ENCODE results near the gene BAHCC1. TPM values are rescaled to one million over a fixed set of nuclear protein-coding genes. Genes with fewer than 3 reads are reported as not detected.

The BAHCC1 gene
- total and polyA plus RNA-seq, 2 donors (not counting 3 experiments of a cell fraction or from before 2014, with no cell fraction given), result 4.7 to 11.6 TPM

DNA sequence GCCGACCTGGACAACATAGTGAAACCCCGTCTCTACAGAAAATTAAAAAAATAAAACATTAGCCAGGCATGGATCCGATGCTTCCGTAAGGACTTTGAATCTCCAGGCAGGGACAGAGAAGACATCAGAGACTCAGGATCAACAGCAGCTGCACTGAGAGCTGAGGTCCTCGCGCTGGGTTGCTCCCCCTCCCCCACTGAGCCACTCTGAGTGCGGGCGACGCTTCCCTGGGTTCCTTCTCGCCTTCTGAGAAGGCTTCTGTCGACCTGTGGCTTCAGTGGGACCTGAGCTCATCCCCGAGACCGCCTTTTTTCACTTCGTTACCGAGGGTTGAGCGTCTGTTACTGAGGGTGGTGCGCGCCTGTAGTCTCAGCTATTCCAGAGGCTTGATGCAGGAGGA lies 96.9 kb downstream of the BAHCC1 start:
- DNase-seq (ENCODE audit: low read depth, low spot score), result no peak
- H3K27me3 ChIP-seq (ENCODE audit: control insufficient read depth in 2 of 2, insufficient read depth in 2 of 2, low read length in 2 of 2), result peaks cover 6 to 12% of the 10 kb centered on the region in 2 experiments
- POLR2A ChIA-PET, result interaction anchor here (0.6 kb wide), 1 partner anchor 95 kb away, joined by 5 read pairs; no protein-coding TSS in a partner anchor
- no peak for FAIRE-seq
- dilution Hi-C loops (cut with MboI; ENCODE audit: extremely low pct_ligation_motif_present, low sequenced_read_pairs) (no loop called here), intact Hi-C loops (cut with micrococcal nuclease) (no loop called here)
- no peaks in the 10 kb centered on the region for H3K79me2 ChIP-seq (ENCODE audit: control insufficient read depth, insufficient read depth, low read length)
- H3K4me1 ChIP-seq (ENCODE audit: control insufficient read depth, extremely low read depth, insufficient read depth, low read length), result peaks cover 6% of the 10 kb centered on the region
- H2AFZ ChIP-seq (ENCODE audit: low read depth, low read length), result no peak overlapping the region
- H3K9ac ChIP-seq (replicated peaks; ENCODE audit: extremely low read depth, insufficient read depth, low read length), result no peak overlapping the region
- no peak for TF ChIP-seq JUN (IDR thresholded peaks at IDR 0.05; ENCODE audit: borderline replicate concordance, insufficient read depth, insufficient read length, low read depth)
- TF ChIP-seq, protein P1, sequence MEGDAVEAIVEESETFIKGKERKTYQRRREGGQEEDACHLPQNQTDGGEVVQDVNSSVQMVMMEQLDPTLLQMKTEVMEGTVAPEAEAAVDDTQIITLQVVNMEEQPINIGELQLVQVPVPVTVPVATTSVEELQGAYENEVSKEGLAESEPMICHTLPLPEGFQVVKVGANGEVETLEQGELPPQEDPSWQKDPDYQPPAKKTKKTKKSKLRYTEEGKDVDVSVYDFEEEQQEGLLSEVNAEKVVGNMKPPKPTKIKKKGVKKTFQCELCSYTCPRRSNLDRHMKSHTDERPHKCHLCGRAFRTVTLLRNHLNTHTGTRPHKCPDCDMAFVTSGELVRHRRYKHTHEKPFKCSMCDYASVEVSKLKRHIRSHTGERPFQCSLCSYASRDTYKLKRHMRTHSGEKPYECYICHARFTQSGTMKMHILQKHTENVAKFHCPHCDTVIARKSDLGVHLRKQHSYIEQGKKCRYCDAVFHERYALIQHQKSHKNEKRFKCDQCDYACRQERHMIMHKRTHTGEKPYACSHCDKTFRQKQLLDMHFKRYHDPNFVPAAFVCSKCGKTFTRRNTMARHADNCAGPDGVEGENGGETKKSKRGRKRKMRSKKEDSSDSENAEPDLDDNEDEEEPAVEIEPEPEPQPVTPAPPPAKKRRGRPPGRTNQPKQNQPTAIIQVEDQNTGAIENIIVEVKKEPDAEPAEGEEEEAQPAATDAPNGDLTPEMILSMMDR (IDR thresholded peaks at IDR 0.05; ENCODE audit: extremely low read depth in 1 of 2, insufficient read depth in 1 of 2, low read depth in 1 of 2, low read length in 2 of 2), result no peak
- TF ChIP-seq, protein P2, sequence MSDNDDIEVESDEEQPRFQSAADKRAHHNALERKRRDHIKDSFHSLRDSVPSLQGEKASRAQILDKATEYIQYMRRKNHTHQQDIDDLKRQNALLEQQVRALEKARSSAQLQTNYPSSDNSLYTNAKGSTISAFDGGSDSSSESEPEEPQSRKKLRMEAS (IDR thresholded peaks at IDR 0.05; ENCODE audit: insufficient read depth, insufficient read length), result no peak
- TF ChIP-seq POLR2AphosphoS5 (IDR thresholded peaks at IDR 0.05; ENCODE audit: insufficient read depth, low read depth, low read length), result no peak
- TF ChIP-seq POLR2A (IDR thresholded peaks at IDR 0.05; ENCODE audit: low read depth, low read length), result no peak
- no peak for TF ChIP-seq FOS (IDR thresholded peaks at IDR 0.05; ENCODE audit: borderline replicate concordance, insufficient read depth, low read length)
- TF ChIP-seq MYC (IDR thresholded peaks at IDR 0.05; ENCODE audit: low read depth, low read length), result no peak
- no peak for TF ChIP-seq EZH2 (IDR thresholded peaks at IDR 0.05; ENCODE audit: borderline replicate concordance, low read depth, low read length, severe bottlenecking)
- no peak for TF ChIP-seq GATA2 (IDR thresholded peaks at IDR 0.05; ENCODE audit: insufficient read depth, insufficient read length, low read depth, low read length)
- no peak overlapping the region for H3K4me3 ChIP-seq (replicated peaks in 1 of 3; ENCODE audit: insufficient read depth in 1 of 3, low read depth in 1 of 3, low read length in 3 of 3)
- CTCF ChIA-PET, result interaction anchor here (1.2 to 1.3 kb wide), 2 partner anchors 7 to 8 kb away, joined by 3 read pairs; no protein-coding TSS in a partner anchor
- H4K20me1 ChIP-seq (replicated peaks; ENCODE audit: control insufficient read depth, extremely low read depth, insufficient read depth, low read length), result no peaks in the 10 kb centered on the region
- no peaks in the 10 kb centered on the region for H3K36me3 ChIP-seq (ENCODE audit: control insufficient read depth in 2 of 2, extremely low read depth in 1 of 2, insufficient read depth in 2 of 2, low read length in 2 of 2)
- H3K27ac ChIP-seq (ENCODE audit: insufficient read depth, low read depth, low read length), result no peak overlapping the region
- no peak overlapping the region for H3K4me2 ChIP-seq (ENCODE audit: insufficient read depth, low read length)
- BruUV-seq (replicated peaks), result no TSS peak
- no peaks in the 10 kb centered on the region for H3K9me3 ChIP-seq (replicated peaks; ENCODE audit: control insufficient read depth, insufficient read depth, low read length)
- H3K9me1 ChIP-seq (replicated peaks; ENCODE audit: control insufficient read depth, extremely low read depth, insufficient read depth, low read length), result no peaks in the 10 kb centered on the region

Measured in endothelial cell of umbilical vein (primary cell).